ENCODE data around the gene GATB.

DNA sequence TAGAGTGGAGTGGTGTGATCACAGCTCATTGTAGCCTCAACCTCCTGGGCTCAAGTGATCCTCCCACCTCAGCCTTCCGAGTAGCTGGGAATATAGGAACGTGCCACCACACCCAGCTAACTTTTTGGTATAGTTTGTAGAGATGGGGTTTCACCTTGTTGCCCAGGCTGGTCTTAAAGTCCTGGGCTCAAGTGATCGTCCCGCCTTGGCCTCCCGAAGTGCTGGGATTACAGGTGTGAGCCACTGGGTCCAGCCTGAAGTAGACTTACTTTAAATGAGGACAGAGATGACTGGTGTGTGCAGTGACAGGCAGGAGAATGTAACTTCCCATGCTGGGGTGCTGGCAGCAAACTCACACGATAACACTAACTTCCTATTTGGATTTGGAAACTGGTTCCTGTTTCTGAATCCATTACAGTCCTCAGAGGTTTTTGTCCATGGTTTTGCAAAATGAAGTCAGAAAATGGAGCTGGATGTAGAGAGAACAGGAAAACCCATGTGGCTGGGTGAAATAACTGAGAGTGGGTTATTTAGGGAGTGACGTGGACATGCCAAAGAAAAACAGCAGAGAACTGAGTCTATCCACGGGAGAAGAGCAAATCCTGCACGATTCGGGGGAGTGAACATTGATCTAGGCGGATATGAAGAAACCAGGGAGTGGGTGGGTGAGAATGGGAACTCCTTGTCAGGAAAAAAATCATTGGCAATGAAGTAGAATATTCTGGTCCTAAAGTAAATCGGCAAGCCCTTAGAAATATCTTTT lies 95.6 kb downstream of the GATB start:
- TF ChIP-seq, protein P1, sequence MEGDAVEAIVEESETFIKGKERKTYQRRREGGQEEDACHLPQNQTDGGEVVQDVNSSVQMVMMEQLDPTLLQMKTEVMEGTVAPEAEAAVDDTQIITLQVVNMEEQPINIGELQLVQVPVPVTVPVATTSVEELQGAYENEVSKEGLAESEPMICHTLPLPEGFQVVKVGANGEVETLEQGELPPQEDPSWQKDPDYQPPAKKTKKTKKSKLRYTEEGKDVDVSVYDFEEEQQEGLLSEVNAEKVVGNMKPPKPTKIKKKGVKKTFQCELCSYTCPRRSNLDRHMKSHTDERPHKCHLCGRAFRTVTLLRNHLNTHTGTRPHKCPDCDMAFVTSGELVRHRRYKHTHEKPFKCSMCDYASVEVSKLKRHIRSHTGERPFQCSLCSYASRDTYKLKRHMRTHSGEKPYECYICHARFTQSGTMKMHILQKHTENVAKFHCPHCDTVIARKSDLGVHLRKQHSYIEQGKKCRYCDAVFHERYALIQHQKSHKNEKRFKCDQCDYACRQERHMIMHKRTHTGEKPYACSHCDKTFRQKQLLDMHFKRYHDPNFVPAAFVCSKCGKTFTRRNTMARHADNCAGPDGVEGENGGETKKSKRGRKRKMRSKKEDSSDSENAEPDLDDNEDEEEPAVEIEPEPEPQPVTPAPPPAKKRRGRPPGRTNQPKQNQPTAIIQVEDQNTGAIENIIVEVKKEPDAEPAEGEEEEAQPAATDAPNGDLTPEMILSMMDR (IDR thresholded peaks at IDR 0.05), result no peak
- TF ChIP-seq POLR2A (IDR thresholded peaks at IDR 0.05) (no peak), EP300 (IDR thresholded peaks at IDR 0.05) (no peak), POLR2AphosphoS5 (IDR thresholded peaks at IDR 0.05) (no peak)
